NCI-H69 (cell line): ENCODE data around the gene NUB1.

Experiments
- DNase-seq: peaks from one replicate; lab custom pipeline; 2025; lab: John Stamatoyannopoulos, UW

Gene NUB1

DNA sequence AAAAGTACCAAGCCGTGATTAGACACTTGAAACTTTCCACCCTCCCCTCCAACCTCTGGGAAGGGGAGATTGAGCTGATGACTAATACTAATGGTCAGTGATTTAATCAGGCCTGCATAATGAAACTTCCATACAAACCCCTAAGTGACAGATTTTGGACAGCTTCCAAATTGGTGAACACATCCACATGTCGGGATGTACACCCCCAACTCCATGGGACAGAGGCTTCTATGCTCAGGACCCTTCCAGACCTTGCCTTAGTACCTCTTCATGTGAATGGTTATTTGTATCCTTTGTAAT is 4.8 kb downstream of the NUB1 start:
- no peak for DNase-seq

- no peak for DNase-seq
Observed at GRCh38 chr7:151347200-151347599, 5.6 kb downstream of the NUB1 start.

GRCh38 chr7:151348970-151349369 is 7.4 kb downstream of the NUB1 start:
- DNase-seq = no peak

DNA sequence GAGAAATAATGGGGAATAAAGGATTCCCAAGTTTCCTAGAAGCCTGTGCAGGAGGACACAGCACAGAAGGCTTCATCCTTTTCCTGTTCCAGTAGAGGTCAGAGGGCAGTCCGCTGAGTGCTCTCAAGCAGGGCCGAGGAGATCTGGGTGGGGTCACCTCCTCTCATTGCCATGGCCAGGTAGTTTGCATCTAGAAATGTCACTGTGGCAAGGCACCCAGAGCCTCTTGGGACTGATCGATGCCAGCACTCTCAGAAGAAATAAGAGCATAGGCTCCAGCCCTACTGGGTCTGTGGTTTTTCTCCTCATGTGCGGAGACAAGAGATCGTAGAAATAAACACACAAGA is 7.9 kb downstream of the NUB1 start:
- no peak for DNase-seq

- no peak for DNase-seq
Observed at GRCh38 chr7:151351027-151351426, 9.4 kb downstream of the NUB1 start.

GRCh38 chr7:151351967-151352366 is 10.4 kb downstream of the NUB1 start:
- no peak for DNase-seq

DNA sequence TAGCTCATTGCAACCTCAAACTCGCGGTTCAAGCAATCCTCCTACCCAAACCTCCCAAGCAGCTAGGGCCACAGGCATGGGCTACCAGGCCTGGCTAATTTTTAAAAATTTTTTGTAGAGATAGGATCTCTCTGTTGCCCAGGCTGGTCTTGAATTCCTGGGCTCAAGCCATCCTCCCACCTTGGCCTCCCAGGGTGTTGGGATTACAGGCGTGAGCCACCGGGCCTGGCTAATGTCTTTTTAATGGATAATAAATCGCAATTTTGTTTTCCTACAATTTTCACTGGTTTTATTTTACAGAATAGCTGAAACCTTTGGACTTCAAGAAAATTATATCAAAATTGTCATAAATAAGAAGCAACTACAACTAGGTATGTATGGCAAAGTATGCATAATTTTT is 10.9 kb downstream of the NUB1 start:
- no peak for DNase-seq

DNA sequence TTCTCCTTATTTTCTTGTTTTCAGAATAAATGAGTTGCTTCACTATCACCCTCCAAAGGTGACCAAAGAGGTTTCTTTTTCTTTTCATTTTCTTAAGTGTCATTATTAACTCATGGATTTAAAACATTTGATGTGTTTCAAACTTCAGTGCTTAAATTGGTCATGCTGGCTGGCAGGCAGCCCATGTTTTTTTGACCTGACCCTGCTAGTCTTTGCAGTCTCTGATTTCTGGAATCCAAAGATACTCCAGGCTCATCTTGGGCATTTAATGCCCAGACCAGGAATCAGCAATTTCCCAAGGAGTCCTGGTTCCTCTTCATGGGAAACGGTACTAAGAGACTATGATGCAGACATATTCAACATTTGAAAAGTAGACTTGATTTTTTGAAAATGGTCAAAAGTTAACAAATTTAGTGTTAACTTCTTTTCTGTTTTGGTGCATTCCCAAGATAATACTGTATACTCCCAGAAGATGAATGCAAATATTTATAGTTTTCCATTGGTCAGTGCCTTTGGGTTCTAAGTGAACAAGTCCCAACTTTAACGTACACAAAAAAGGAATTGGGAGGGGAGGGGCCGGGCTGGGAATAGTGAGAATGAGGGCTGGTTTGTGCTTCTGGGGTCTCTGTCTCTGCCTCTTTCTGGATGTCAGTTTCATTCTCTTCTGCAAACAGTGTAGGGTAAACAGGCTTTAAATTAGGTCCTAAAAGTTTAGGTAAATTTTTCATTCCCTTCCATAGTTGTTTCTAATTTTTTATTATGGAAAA is 19.8 kb downstream of the NUB1 start:
- DNase-seq = no peak

DNA sequence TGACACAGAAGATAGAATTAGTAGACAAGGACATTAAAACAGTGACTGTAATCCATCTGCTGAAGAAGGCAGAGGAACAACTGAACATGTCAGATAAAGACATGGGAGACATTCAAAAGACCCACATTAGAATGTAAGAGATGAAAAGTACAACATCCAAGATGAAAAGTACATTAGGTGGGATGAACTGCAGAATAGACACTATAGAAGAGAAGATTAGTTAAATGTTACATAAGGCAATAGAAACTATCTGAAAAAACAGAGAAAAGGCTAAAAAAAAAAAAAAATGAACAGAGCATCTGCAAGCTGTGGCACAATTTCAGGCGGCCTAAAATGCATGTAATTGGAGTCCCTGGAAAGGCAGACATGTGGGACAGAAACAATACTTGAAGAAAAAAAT is 21.6 kb downstream of the NUB1 start:
- DNase-seq = no peak

DNA sequence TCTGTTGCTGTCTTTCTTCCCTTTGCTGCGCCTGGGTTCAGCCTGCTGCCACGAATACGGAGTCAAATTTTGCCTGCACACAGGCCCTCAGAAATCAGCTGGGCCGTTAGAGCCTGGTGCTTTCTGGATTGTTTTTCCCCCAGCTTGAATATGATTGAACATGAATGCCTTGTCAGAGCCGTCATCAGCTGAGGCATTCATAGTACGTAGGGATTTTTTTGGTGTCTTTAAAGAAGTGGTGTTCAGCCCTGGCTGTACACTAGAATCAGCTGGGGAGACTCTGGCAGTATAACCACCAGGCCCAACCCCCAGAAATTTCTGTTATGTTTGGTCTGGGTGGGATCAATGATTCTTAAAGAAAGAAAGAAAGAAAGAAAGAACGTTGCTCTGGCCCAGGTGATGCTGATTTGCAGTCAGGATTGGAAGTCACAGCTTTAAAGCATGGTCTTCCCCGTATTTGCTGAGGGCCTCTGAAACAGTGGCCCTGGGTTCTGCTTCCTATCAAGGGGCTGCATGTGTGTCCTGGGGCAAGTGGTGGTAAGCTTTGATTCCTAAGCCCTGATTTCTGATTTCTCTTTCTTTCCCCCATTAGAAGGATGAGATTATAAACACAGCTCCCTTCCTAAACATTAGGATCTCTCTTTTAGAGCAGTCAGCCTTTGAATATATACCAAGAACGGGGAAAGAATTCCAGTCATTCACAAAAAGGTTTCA is 24.7 kb downstream of the NUB1 start:
- no peak for DNase-seq

- DNase-seq = no peak
Observed at GRCh38 chr7:151366880-151367222, 25.2 kb downstream of the NUB1 start.

DNA sequence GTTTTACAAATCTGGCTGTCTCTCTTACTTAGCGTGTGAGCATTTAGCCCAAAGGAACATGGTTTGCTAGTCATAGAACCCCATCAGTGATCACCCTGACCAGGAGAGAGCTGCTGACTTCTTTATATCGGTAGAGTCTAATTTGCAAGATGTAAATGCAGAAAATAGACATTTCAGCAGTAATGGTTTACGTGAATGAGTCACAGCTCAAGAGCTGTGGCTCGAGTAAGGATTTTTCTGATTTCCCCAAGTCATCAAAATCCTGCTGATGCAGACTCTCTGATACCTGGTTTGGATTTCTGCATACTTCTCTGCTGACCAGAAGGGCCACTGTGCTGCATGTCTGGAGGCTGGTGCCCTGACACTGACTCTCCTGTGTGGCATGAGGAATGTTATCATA is 25.7 kb downstream of the NUB1 start:
- DNase-seq = no peak

GRCh38 chr7:151368136-151368571 is 26.5 kb downstream of the NUB1 start:
- DNase-seq = peak; percentile 84

DNA sequence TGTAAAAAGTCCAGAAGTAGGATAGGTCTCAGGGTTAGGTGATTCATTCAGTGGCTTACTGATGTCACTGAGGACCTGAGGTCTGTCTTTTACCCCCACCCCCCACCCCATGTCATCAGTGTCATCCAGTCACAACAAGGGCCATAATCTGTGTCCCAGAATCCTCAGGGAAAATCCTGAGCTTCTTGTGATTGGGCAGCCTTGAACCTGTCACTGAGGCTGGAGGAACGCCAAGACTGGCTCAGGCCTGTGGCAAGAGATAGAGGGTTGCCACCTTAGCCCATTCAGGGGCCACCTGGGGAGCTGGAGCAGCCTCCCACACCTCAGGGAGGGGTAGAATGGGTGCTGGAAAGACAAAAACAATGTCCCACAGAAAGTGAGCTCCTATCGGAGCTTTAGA is 29.7 kb downstream of the NUB1 start:
- no peak for DNase-seq

- peak; percentile 61 for DNase-seq
Observed at GRCh38 chr7:151372612-151373265, 31.1 kb downstream of the NUB1 start.

GRCh38 chr7:151373599-151373998 is 32.0 kb downstream of the NUB1 start:
- no peak for DNase-seq

DNA sequence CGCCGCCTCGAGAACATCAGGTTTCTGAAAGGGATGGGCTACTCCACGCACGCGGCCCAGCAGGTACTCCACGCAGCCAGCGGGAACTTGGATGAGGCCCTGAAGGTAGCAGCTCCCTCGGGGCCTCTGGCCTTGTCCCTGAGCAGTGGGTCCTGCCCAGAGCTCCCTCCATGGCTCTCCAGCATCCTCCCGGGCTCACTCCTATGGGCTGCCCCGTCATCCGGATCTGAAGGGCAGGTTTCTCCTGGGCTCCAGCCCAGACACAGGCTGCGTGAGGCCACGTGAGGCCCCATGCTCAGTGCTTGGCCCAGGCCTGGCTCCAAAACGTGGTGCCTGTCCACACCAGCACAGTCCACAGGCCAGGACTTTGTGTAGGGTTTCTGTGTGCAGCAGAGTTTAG is 32.5 kb downstream of the NUB1 start:
- DNase-seq = no peak

GRCh38 chr7:151374726-151375125 is 33.1 kb downstream of the NUB1 start:
- DNase-seq = no peak

GRCh38 chr7:151375530-151376217 is 34.1 kb downstream of the NUB1 start:
- DNase-seq = no peak

- no peak for DNase-seq
Observed at GRCh38 chr7:151376218-151376902, 34.7 kb downstream of the NUB1 start.

DNA sequence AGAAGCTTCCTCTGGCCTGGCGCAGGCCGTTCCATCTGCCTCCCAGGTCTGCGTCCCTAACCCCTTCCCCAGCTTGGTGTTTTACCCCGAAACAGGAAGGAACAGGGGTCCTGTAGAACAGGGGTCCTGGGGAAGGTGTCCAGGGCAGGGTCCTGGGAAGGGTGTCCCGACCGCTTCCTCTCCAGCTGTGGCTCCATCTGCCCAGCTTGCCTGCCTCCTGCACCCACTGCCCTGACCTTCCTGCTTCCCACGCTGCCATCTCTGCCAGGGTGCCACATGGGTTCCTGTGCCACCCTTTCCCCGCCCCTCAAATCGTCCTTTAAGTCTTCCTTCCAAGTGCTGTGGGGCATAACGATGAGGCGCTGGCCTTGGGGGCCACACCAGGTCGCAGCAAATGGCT is 35.8 kb downstream of the NUB1 start:
- no peak for DNase-seq

DNA sequence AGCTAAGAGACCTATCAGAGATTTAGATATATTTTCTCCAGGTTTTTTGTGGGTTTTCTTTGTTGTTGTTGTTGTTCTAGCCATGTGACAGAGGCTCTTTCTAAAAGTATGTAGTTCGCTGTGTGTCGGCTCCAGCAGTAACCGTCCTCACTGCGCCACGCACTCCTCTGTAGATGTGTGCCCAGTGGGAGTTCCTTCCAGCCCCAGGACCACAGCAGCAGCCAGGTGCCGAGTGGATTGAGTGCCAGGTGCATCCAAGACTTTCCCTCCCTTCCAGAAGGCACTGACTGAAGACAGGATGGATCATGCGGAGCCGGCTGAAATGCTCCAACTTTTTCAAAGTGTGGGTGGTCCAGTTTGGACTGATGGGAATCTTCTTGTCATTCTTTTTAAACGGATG is 36.4 kb downstream of the NUB1 start:
- no peak for DNase-seq
